Panc1 (cell line): ENCODE measurements around the gene SMAD3. TPM values are rescaled to one million over a fixed set of nuclear protein-coding genes. Genes with fewer than 3 reads are reported as not detected.
"Not testable (repeated sequence)": the region's sequence is repeated elsewhere in the genome, so short reads cannot be mapped to it uniquely, and the experiment has no call there.

Experiments
- ATAC-seq: fragments of 200-7000 bp; cut with Tn5 transposase; 2 replicates; pipeline ENCODE4 v1.9.1; 2020; ENCODE audit warnings: mild to moderate bottlenecking, moderate library complexity
- BruUV-seq: library from RNA; stranded (reverse); fragments of 400-500 nt; replicated peaks from 2 replicates; lab custom pipeline; 2021; lab: Mats Ljungman, UMichigan
- CTCF ChIA-PET: fragments of 300-600 bp; sonication (Branson Sonifier 250); formaldehyde crosslinking; loops from one replicate; lab custom pipeline; 2022; ENCODE audit warnings: antibody characterized with exemption; lab: Charles Lee
- POLR2A ChIA-PET: fragments of 300-600 bp; sonication (Branson Sonifier 250); formaldehyde crosslinking; loops from one replicate; lab custom pipeline; 2022; ENCODE audit warnings: antibody characterized with exemption; lab: Charles Lee
- DNase-seq: peaks from one replicate; pipeline ENCODE4 v3.0.0-alpha.2; 2010; ENCODE audit warnings: low read depth, low spot score
- H3K27ac ChIP-seq: 2 replicates; pipeline ENCODE4 v1.5.1; 2011; ENCODE audit warnings: mild to moderate bottlenecking, low read length, inconsistent platforms
- H3K27me3 ChIP-seq: fragments of 200-500 bp; sonication (Bioruptor generic); 2 replicates; pipeline ENCODE4 v1.6.0; 2014; ENCODE audit warnings: low read length, inconsistent platforms; ENCODE audit not compliant: control insufficient read depth, insufficient read depth
- H3K36me3 ChIP-seq: fragments of 200-500 bp; sonication (Bioruptor generic); 2 replicates; pipeline ENCODE4 v1.5.1; 2014; ENCODE audit warnings: inconsistent platforms, mild to moderate bottlenecking, low read length, moderate library complexity; ENCODE audit not compliant: control insufficient read depth, insufficient read depth
- H3K4me1 ChIP-seq: 2 replicates; pipeline ENCODE4 v1.5.1; 2011; ENCODE audit warnings: inconsistent platforms, mild to moderate bottlenecking, low read length, moderate library complexity; ENCODE audit not compliant: control insufficient read depth, insufficient read depth
- H3K4me3 ChIP-seq, 2 experiments: 2 replicates each; pipeline ENCODE4 v1.5.1; 2011 to 2012; ENCODE audit warnings: low read depth in 2 of 2, low read length in 2 of 2, mild to moderate bottlenecking in 2 of 2, inconsistent platforms in 1 of 2, moderate library complexity in 1 of 2
- H3K9me3 ChIP-seq: fragments of 200-500 bp; sonication (Bioruptor generic); 2 replicates; pipeline ENCODE4 v1.5.1; 2014; ENCODE audit warnings: low read depth, mild to moderate bottlenecking, inconsistent platforms, low read length, moderate library complexity; ENCODE audit not compliant: control insufficient read depth, insufficient read depth
- POLR2AphosphoS5 ChIP-seq: IDR thresholded peaks from 2 replicates; pipeline ENCODE4 v1.6.1; 2012; ENCODE audit warnings: mild to moderate bottlenecking, low read depth, low read length, moderate library complexity
- SIN3A ChIP-seq: IDR thresholded peaks from 2 replicates; pipeline ENCODE4 v1.6.1; 2012; ENCODE audit warnings: low read depth, mild to moderate bottlenecking, low read length, moderate library complexity, borderline replicate concordance; ENCODE audit not compliant: insufficient read depth
- TCF7L2 ChIP-seq: IDR thresholded peaks from 2 replicates; pipeline ENCODE4 v1.6.1; 2011; ENCODE audit warnings: mild to moderate bottlenecking, low read depth, low read length, inconsistent platforms
- in situ Hi-C: cut with HindIII; loops from 2 replicates; pipeline ENCODE4 v1.10.0; 2016; ENCODE audit warnings: low sequenced_read_pairs, low pct_unique_long_range_greater_than_20kb
- intact Hi-C: fragments of 100-400 bp; cut with micrococcal nuclease; formaldehyde crosslinking; loops from one replicate; pipeline ENCODE4 v1.10.0; 2022; ENCODE audit not compliant: unreplicated experiment
- total RNA-seq: library from RNA; stranded (reverse); gene quantifications from one replicate; pipeline ENCODE4 v1.2.1, GENCODE V29; 2021; ENCODE audit not compliant: unreplicated experiment
- TF ChIP-seq, protein P1 (sequence below): fragments of 450-650 bp; IDR thresholded peaks from 2 replicates; pipeline ENCODE4 v1.5.1; 2017; ENCODE audit warnings: mild to moderate bottlenecking
- TF ChIP-seq, protein P2 (sequence below), 2 experiments: IDR thresholded peaks; 2 replicates each; pipeline ENCODE4 v1.6.1; 2011 to 2012; ENCODE audit warnings: low read depth in 2 of 2, control low read depth in 1 of 2, low read length in 1 of 2, mild to moderate bottlenecking in 1 of 2, moderate library complexity in 1 of 2; ENCODE audit not compliant: insufficient read depth in 1 of 2

SMAD3 gene
- total RNA-seq, 1 experiment from 2014 or later, result 394 TPM

DNA sequence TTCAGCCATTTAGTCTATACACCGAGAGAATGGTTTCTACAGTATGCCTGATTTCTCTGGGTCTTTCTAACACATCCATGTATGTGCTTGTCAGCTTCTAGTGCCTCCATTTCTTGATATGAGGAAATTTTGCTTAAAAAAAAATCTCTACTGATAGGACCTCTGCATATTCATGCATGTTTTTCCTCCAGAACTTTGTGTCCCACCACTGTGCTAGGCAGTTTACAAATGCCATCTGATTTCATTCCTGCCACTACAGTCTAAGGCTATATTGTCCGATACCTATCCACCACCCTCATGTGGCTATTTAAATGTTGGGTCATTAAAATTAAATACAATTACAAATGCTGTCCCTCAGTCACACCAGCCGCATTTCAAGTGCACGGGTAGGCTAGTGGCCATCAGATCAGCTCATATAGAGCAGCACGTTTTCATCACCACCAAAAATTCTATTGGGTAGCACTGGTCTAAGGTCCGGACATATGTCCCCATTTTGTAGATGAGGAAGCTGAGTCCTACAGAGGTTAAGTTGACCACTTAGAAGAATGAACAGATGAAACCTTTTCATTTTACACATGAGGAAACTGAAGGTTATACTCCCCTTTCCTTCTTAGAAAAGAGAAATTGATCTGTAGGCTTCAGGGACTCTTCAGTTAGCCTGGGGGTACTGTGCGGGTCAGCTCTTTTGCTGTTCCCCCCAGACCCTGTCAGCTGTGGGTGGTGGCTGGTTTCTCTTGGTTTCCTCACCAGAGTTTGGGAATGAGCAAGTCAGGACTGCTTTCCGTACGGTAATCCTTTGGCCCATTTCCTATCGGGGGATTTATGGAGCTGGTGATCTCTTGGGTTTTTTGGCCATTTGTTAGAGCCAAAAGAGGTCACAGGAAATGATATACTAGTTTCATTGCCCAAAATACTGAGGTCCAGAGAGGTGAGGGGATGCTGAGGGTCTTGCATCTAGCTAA is 56.5 kb downstream of the SMAD3 start:
- DNase-seq (no peak), ATAC-seq (no peak)
- no peaks in the 10 kb centered on the region for H3K36me3 ChIP-seq
- no peaks in the 10 kb centered on the region for H3K27me3 ChIP-seq
- in situ Hi-C loops, result no loop called here
- H3K4me3 ChIP-seq, result no peak overlapping the region
- no peaks in the 10 kb centered on the region for H3K9me3 ChIP-seq
- ChIA-PET POLR2A (interaction anchor here (1.7 kb wide), 1 partner anchor 27 kb away, joined by 5 read pairs; no protein-coding TSS in a partner anchor), CTCF (interaction anchor here (0.6 kb wide), 1 partner anchor 31 kb away, joined by 4 read pairs; no protein-coding TSS in a partner anchor)
- intact Hi-C loops, result loop anchor here (10.0 kb wide), 1 partner anchor 47 kb away; no protein-coding TSS in a partner anchor
- TF ChIP-seq POLR2AphosphoS5 (no peak; the same call in 1 of the 2 replicates), SIN3A (no peak), TCF7L2 (no peak)
- TF ChIP-seq, protein P1, sequence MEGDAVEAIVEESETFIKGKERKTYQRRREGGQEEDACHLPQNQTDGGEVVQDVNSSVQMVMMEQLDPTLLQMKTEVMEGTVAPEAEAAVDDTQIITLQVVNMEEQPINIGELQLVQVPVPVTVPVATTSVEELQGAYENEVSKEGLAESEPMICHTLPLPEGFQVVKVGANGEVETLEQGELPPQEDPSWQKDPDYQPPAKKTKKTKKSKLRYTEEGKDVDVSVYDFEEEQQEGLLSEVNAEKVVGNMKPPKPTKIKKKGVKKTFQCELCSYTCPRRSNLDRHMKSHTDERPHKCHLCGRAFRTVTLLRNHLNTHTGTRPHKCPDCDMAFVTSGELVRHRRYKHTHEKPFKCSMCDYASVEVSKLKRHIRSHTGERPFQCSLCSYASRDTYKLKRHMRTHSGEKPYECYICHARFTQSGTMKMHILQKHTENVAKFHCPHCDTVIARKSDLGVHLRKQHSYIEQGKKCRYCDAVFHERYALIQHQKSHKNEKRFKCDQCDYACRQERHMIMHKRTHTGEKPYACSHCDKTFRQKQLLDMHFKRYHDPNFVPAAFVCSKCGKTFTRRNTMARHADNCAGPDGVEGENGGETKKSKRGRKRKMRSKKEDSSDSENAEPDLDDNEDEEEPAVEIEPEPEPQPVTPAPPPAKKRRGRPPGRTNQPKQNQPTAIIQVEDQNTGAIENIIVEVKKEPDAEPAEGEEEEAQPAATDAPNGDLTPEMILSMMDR, result no peak
- TF ChIP-seq, protein P2, sequence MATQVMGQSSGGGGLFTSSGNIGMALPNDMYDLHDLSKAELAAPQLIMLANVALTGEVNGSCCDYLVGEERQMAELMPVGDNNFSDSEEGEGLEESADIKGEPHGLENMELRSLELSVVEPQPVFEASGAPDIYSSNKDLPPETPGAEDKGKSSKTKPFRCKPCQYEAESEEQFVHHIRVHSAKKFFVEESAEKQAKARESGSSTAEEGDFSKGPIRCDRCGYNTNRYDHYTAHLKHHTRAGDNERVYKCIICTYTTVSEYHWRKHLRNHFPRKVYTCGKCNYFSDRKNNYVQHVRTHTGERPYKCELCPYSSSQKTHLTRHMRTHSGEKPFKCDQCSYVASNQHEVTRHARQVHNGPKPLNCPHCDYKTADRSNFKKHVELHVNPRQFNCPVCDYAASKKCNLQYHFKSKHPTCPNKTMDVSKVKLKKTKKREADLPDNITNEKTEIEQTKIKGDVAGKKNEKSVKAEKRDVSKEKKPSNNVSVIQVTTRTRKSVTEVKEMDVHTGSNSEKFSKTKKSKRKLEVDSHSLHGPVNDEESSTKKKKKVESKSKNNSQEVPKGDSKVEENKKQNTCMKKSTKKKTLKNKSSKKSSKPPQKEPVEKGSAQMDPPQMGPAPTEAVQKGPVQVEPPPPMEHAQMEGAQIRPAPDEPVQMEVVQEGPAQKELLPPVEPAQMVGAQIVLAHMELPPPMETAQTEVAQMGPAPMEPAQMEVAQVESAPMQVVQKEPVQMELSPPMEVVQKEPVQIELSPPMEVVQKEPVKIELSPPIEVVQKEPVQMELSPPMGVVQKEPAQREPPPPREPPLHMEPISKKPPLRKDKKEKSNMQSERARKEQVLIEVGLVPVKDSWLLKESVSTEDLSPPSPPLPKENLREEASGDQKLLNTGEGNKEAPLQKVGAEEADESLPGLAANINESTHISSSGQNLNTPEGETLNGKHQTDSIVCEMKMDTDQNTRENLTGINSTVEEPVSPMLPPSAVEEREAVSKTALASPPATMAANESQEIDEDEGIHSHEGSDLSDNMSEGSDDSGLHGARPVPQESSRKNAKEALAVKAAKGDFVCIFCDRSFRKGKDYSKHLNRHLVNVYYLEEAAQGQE (IDR thresholded peaks at IDR 0.05; ENCODE audit: insufficient read depth in 1 of 2, low read depth in 2 of 2, low read length in 1 of 2), result no peak
- peak overlapping the region; percentile 100 for H3K27ac ChIP-seq
- peaks cover 97% of the 10 kb centered on the region for H3K4me1 ChIP-seq
- BruUV-seq, result no TSS peak

DNA sequence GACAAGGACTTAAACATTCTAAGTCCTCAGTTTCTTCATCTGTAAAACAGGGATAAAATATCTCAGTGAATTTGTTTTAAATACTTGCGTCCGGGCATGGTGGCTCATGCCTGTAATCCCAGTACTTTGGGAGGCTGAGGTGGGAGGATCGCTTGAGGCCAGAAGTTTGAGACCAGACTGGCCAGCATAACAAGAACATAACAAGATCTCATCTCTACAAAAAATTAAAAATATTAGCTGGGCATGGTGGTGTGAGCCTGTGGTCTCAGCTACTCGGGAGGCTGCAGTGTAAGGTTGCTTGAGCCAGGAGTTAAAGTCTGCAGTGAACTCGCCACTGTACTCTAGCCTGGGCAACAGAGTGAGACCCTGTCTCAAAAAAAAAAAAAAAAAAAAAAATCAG is 57.4 kb downstream of the SMAD3 start:
- in situ Hi-C loops, H3K27me3 ChIP-seq, H3K9me3 ChIP-seq, H3K4me3 ChIP-seq, DNase-seq, CTCF ChIA-PET, ATAC-seq, H3K36me3 ChIP-seq, BruUV-seq: not testable (repeated sequence)
- intact Hi-C loops, result loop anchor here (10.0 kb wide), 1 partner anchor 48 kb away; no protein-coding TSS in a partner anchor
- H3K4me1 ChIP-seq, result peaks cover 97% of the 10 kb centered on the region
- H3K27ac ChIP-seq, result peak overlapping the region; percentile 100
- POLR2A ChIA-PET, result interaction anchor here (1.7 kb wide), 1 partner anchor 27 kb away, joined by 5 read pairs; no protein-coding TSS in a partner anchor

DNA sequence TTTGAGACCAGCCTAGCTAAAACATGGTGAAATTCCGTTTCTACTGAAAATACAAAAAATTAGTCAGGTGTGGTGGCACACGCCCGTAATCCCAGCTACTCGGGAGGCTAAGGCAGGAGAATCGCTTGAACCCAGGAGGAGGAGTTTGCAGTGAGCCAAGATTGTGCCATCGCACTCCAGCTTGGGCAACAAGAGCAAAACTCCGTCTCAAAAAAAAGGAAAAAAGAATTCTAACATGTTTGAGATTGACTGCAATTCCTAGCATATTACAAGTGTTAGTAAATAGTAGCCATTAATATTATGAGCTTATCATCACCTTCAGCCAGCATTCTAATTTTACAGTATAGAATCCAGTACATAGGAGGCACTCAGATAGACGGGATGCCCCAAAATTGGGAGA is 57.9 kb downstream of the SMAD3 start:
- H3K9me3 ChIP-seq, CTCF ChIA-PET, in situ Hi-C loops, DNase-seq, H3K27me3 ChIP-seq, H3K4me3 ChIP-seq, ATAC-seq, H3K36me3 ChIP-seq, BruUV-seq: not testable (repeated sequence)
- POLR2A ChIA-PET, result interaction anchor here (0.9 to 1.7 kb wide), 5 partner anchors 12 to 53 kb away, joined by 3 to 5 read pairs (median 3); no protein-coding TSS in a partner anchor
- intact Hi-C loops, result loop anchor here (10.0 kb wide), 1 partner anchor 48 kb away; no protein-coding TSS in a partner anchor
- Histone ChIP-seq H3K4me1 (peaks cover 97% of the 10 kb centered on the region), H3K27ac (peak overlapping the region; percentile 100)
